Mesenchymal stem cell (in vitro differentiated cells and primary cell): ENCODE results near the gene HOXC5.

Experiments used
- DNase-seq: peaks from one replicate; pipeline ENCODE4 v3.0.0-alpha.2; 2013
- H2AFZ ChIP-seq: one replicate; pipeline ENCODE4 v1.6.1; 2013; ENCODE audit warnings: low read depth, mild to moderate bottlenecking, control low read depth, inconsistent platforms, low read length, moderate library complexity
- H2AK5ac ChIP-seq: 2 replicates; pipeline ENCODE4 v1.6.1; 2013; ENCODE audit warnings: low read length, moderate library complexity, mild to moderate bottlenecking, inconsistent platforms; ENCODE audit not compliant: severe bottlenecking
- H2BK120ac ChIP-seq: one replicate; pipeline ENCODE4 v1.6.1; 2013; ENCODE audit warnings: low read depth, mild to moderate bottlenecking, inconsistent platforms, low read length, moderate library complexity
- H2BK12ac ChIP-seq, 2 experiments: one replicate each; pipeline ENCODE4 v1.6.1; 2013; ENCODE audit warnings: inconsistent platforms in 2 of 2, low read length in 2 of 2, mild to moderate bottlenecking in 2 of 2, moderate library complexity in 2 of 2, control low read depth in 1 of 2
- H2BK15ac ChIP-seq: one replicate; pipeline ENCODE4 v1.6.1; 2013; ENCODE audit warnings: mild to moderate bottlenecking, low read depth, inconsistent platforms; ENCODE audit not compliant: poor library complexity, severe bottlenecking
- H2BK5ac ChIP-seq: 2 replicates; pipeline ENCODE4 v1.6.1; 2013; ENCODE audit warnings: low read depth, mild to moderate bottlenecking, low read length, control low read depth, inconsistent platforms; ENCODE audit not compliant: poor library complexity, severe bottlenecking
- H3K14ac ChIP-seq, 2 experiments: one replicate each; pipeline ENCODE4 v1.6.1; 2013; ENCODE audit warnings: inconsistent platforms in 2 of 2, low read length in 2 of 2, control low read depth in 1 of 2, mild to moderate bottlenecking in 1 of 2, moderate library complexity in 1 of 2
- H3K18ac ChIP-seq, 2 experiments: one replicate each; pipeline ENCODE4 v1.6.1; 2013; ENCODE audit warnings: inconsistent platforms in 2 of 2, low read length in 2 of 2, control low read depth in 1 of 2, low read depth in 1 of 2, mild to moderate bottlenecking in 1 of 2
- H3K23ac ChIP-seq, 2 experiments: one replicate each; pipeline ENCODE4 v1.6.1; 2013; ENCODE audit warnings: inconsistent platforms in 2 of 2, low read length in 2 of 2, mild to moderate bottlenecking in 2 of 2, moderate library complexity in 2 of 2, control low read depth in 1 of 2
- H3K27ac ChIP-seq: 2 replicates; pipeline ENCODE4 v1.5.1; 2013; ENCODE audit warnings: mild to moderate bottlenecking, moderate library complexity, low read length, control low read depth, inconsistent platforms; ENCODE audit not compliant: poor library complexity, severe bottlenecking
- H3K27me3 ChIP-seq, 2 experiments: 2 replicates each; pipeline versions ENCODE4 v1.6.1 to v1.7.0; 2013; ENCODE audit warnings: low read length in 2 of 2, mild to moderate bottlenecking in 2 of 2, moderate library complexity in 2 of 2, control low read depth in 1 of 2, inconsistent platforms in 1 of 2; ENCODE audit not compliant: control insufficient read depth in 1 of 2, insufficient read depth in 1 of 2
- H3K36me3 ChIP-seq, 2 experiments: 2 replicates each; pipeline versions ENCODE4 v1.6.1 to v1.7.0; 2013; ENCODE audit warnings: low read length in 2 of 2, control low read depth in 1 of 2, inconsistent platforms in 1 of 2, low read depth in 1 of 2, mild to moderate bottlenecking in 1 of 2; ENCODE audit not compliant: insufficient read depth in 2 of 2, control insufficient read depth in 1 of 2
- H3K4ac ChIP-seq, 2 experiments: one replicate each; pipeline ENCODE4 v1.6.1; 2013; ENCODE audit warnings: inconsistent platforms in 2 of 2, low read length in 2 of 2, mild to moderate bottlenecking in 2 of 2, moderate library complexity in 2 of 2, control low read depth in 1 of 2, low read depth in 1 of 2
- H3K4me1 ChIP-seq: 2 replicates; pipeline ENCODE4 v1.6.1; 2013; ENCODE audit warnings: low read depth, low read length, control low read depth; ENCODE audit not compliant: control insufficient read depth, insufficient read depth
- H3K4me2 ChIP-seq: 2 replicates; pipeline ENCODE4 v1.6.1; 2013; ENCODE audit warnings: low read length, mild to moderate bottlenecking, inconsistent platforms; ENCODE audit not compliant: poor library complexity, severe bottlenecking
- H3K4me3 ChIP-seq, 2 experiments: 2 replicates each; pipeline versions ENCODE4 v1.5.1 to v1.7.0; 2013; ENCODE audit warnings: low read length in 2 of 2, mild to moderate bottlenecking in 2 of 2, control low read depth in 1 of 2, low read depth in 1 of 2; ENCODE audit not compliant: insufficient read depth in 1 of 2
- H3K79me1 ChIP-seq: replicated peaks from 2 replicates; pipeline ENCODE4 v1.6.1; 2013; ENCODE audit warnings: mild to moderate bottlenecking, control low read depth, low read length, inconsistent platforms; ENCODE audit not compliant: poor library complexity, severe bottlenecking
- H3K9ac ChIP-seq: 2 replicates; pipeline ENCODE4 v1.7.0; 2013; ENCODE audit warnings: mild to moderate bottlenecking, low read length, moderate library complexity
- H3K9me3 ChIP-seq: 2 replicates; pipeline ENCODE4 v1.7.0; 2013; ENCODE audit warnings: mild to moderate bottlenecking, low read length; ENCODE audit not compliant: control insufficient read depth
- H4K8ac ChIP-seq: one replicate; pipeline ENCODE4 v1.6.1; 2013; ENCODE audit warnings: inconsistent platforms, mild to moderate bottlenecking, low read length, moderate library complexity
- H4K91ac ChIP-seq: one replicate; pipeline ENCODE4 v1.6.1; 2013; ENCODE audit warnings: mild to moderate bottlenecking, low read length, inconsistent platforms
- WGBS: methylation state at CpG from one replicate; pipeline ENCODE4 v1.1.7; 2013; ENCODE audit warnings: mixed read lengths; 5-methylcytosine and 5-hydroxymethylcytosine counted together

HOXC5 gene

DNA sequence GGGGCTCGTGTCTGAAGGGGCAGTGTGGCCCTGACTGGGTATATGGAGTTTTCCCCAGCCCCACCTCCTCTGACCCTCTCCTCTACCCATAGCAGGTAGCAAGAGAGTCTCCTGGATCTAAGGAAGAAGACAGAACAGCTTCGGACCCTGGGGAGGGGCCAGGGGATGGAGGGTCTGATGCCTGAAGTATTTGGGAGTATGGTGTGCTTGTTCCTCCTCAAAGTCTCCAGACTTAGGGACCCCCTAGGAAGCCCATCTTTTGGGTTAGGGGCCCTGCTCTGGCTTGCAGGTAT is 24.6 kb upstream of the HOXC5 start:
- Histone ChIP-seq H3K27me3 (no peaks in the 10 kb centered on the region), H3K4me1 (peaks cover 38% of the 10 kb centered on the region), H3K18ac (peak overlapping the region; percentile 82 to 91), H3K23ac (peak overlapping the region in 1 of 2 experiments; percentile 46), H2BK120ac (peak overlapping the region; percentile 92), H3K79me1 (no peaks in the 10 kb centered on the region), H2BK15ac (peak overlapping the region; percentile 86), H2AK5ac (peak overlapping the region; percentile 93), H3K36me3 (no peaks in the 10 kb centered on the region), H3K4me2 (peak overlapping the region; percentile 52), H4K91ac (peak overlapping the region; percentile 90), H2AFZ (no peak overlapping the region), H2BK5ac (no peak overlapping the region), H2BK12ac (peak overlapping the region in 1 of 2 experiments; percentile 92), H3K4ac (peak overlapping the region; percentile 40 to 66), H3K9ac (peak overlapping the region; percentile 98), H3K27ac (peak overlapping the region; percentile 59), H3K9me3 (no peaks in the 10 kb centered on the region), H4K8ac (peak overlapping the region; percentile 72), H3K14ac (peak overlapping the region in 1 of 2 experiments; percentile 37), H3K4me3 (peak overlapping the region in 1 of 2 experiments; percentile 86)
- WGBS, result 19% methylated on average over 1 of the region's 2 CpGs
- no peak for DNase-seq

DNA sequence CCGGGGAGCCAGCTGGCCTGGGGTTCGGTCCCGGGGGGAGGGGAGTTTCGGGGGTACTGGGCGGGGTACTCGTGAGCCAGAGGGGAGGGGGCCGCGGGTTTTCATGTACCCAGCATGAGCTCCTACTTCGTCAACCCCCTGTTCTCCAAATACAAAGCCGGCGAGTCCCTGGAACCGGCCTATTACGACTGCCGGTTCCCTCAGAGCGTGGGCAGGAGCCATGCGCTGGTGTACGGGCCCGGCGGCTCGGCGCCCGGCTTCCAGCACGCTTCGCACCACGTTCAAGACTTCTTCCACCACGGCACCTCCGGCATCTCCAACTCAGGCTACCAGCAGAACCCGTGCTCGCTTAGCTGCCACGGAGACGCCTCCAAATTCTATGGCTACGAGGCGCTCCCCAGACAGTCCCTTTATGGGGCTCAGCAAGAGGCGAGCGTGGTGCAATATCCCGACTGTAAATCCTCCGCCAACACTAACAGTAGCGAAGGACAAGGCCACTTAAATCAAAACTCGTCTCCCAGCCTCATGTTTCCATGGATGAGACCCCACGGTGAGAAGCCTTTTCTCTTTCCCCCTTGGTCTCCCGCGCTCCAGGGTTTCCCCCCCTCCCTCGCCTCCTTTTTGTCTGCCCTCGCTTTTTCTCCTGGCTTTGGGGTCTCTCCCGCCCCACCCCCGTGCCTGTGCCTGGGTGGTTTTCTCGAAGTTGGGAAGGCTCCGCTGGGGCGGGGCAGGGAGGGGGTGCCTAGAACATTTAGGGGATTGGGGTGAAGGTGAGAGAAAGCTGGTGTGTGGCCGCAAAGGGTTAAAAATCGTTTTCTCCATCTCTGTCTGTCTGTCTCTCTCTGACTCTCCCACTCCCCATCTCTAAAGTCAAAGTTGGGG is 23.4 kb upstream of the HOXC5 start:
- peak; percentile 43 for DNase-seq
- H2BK15ac ChIP-seq, result peak overlapping the region; percentile 93
- 1% methylated on average over 38 of the region's 51 CpGs for WGBS
- peak overlapping the region in 1 of 2 experiments; percentile 22 for H3K14ac ChIP-seq
- H3K23ac ChIP-seq, result peak overlapping the region in 1 of 2 experiments; percentile 60
- no peaks in the 10 kb centered on the region for H3K36me3 ChIP-seq
- peak overlapping the region; percentile 73 to 85 for H3K4me3 ChIP-seq
- no peaks in the 10 kb centered on the region for H3K27me3 ChIP-seq
- H3K27ac ChIP-seq, result peak overlapping the region; percentile 73
- H3K4me1 ChIP-seq, result peaks cover 38% of the 10 kb centered on the region
- H3K9ac ChIP-seq, result peak overlapping the region; percentile 96
- H4K91ac ChIP-seq, result peak overlapping the region; percentile 93
- no peak overlapping the region for H2AK5ac ChIP-seq
- H2BK5ac ChIP-seq, result peak overlapping the region; percentile 33
- H3K79me1 ChIP-seq, result no peaks in the 10 kb centered on the region
- no peaks in the 10 kb centered on the region for H3K9me3 ChIP-seq
- no peak overlapping the region for H2AFZ ChIP-seq
- H3K4ac ChIP-seq, result peak overlapping the region; percentile 76 to 99
- H3K4me2 ChIP-seq, result peak overlapping the region; percentile 85
- peak overlapping the region; percentile 79 for H4K8ac ChIP-seq
- peak overlapping the region; percentile 29 to 90 for H2BK12ac ChIP-seq
- peak overlapping the region; percentile 92 for H2BK120ac ChIP-seq
- peak overlapping the region; percentile 78 to 94 for H3K18ac ChIP-seq

DNA sequence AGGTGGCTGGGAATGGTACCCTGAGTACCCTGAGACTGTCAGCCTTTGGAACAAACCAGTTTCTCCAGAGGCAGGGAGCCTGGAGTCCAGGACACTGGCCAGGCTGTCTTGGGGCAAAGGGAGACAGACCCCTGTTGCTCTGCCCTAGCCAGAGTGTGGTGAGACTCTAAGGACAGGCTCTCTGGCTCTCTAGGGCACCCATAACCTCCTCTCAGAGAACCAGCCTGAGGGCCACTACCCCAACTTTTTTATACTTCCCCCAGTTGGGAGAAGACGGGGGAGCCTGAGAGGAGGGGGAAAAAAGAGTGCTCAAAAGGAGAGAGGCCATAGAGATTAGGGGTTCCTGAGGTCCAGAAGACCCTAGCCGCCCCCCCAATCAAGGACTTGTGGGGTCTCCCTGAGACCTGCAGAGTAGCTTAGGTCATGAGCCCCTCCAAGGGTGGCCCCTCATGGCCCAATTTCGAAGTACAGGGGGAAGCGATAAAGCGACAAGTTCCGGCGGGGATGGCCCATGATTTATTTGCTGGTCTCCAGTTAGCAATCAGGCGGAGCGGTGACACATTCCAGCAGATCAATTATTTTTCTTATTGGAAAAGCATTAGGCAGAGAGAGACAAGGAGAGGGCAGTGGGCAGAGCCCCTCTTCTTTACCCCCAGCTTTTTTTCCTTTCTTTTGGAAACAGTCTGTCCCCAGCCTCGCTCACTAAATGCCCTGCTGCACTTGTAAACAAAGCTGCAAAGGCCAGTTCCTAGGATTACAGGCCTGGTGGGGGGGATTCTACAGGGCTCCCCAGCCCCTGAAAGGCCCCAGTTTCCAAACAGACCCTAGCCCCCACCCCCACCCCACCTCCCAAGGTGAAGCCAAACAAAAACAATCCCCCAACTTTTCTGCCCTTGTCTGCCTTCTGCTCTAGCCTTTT is 22.5 kb upstream of the HOXC5 start:
- no peaks in the 10 kb centered on the region for H3K9me3 ChIP-seq
- H3K4me2 ChIP-seq, result peak overlapping the region; percentile 85
- no peaks in the 10 kb centered on the region for H3K79me1 ChIP-seq
- no peaks in the 10 kb centered on the region for H3K27me3 ChIP-seq
- H3K23ac ChIP-seq, result peak overlapping the region in 1 of 2 experiments; percentile 68
- H3K9ac ChIP-seq, result peak overlapping the region; percentile 96
- H3K4me1 ChIP-seq, result peaks cover 36% of the 10 kb centered on the region
- H2AFZ ChIP-seq, result no peak overlapping the region
- peak overlapping the region in 1 of 2 experiments; percentile 81 for H3K4ac ChIP-seq
- peak overlapping the region; percentile 84 for H2BK120ac ChIP-seq
- no peak overlapping the region for H4K8ac ChIP-seq
- H2AK5ac ChIP-seq, result peak overlapping the region; percentile 63
- peak overlapping the region; percentile 75 to 94 for H3K18ac ChIP-seq
- peak overlapping the region; percentile 73 for H3K27ac ChIP-seq
- H3K4me3 ChIP-seq, result peak overlapping the region; percentile 73 to 85
- peak overlapping the region; percentile 98 for H2BK15ac ChIP-seq
- H2BK5ac ChIP-seq, result peak overlapping the region; percentile 90
- peak; percentile 33 for DNase-seq
- H4K91ac ChIP-seq, result peak overlapping the region; percentile 48
- no peaks in the 10 kb centered on the region for H3K36me3 ChIP-seq
- no peak overlapping the region for H2BK12ac ChIP-seq
- peak overlapping the region in 1 of 2 experiments; percentile 56 for H3K14ac ChIP-seq
- 7% methylated on average over 10 of the region's 10 CpGs for WGBS
